Prostate gland (tissue), 2 donors: ENCODE data around the gene NEURL1. TPM values are rescaled to one million over a fixed set of nuclear protein-coding genes. Genes with fewer than 3 reads are reported as not detected.

Experiments used
- DNase-seq: peaks from one replicate; pipeline ENCODE4 v3.0.0-alpha.2; 2019; ENCODE audit warnings: low spot score
- H3K27ac ChIP-seq, 2 donors: fragments of 200-600 bp; sonication (generic); 2 replicates each; pipeline ENCODE4 v1.5.1; 2017 to 2019
- H3K27me3 ChIP-seq: fragments of 200-600 bp; sonication (generic); replicated peaks from 2 replicates; pipeline ENCODE4 v1.5.1; 2019; ENCODE audit not compliant: insufficient read depth
- H3K36me3 ChIP-seq, 2 donors: fragments of 200-600 bp; sonication (generic); 1 replicate in 1 of 2; 2 replicates in 1 of 2; pipeline versions ENCODE4 v1.5.1 to v1.8.1; 2017 to 2019
- H3K4me1 ChIP-seq: fragments of 200-600 bp; sonication (generic); replicated peaks from 2 replicates; pipeline ENCODE4 v1.5.1; 2019
- H3K4me3 ChIP-seq, 2 donors: fragments of 200-600 bp; sonication (generic); 2 replicates each; pipeline ENCODE4 v1.5.1; 2017 to 2019
- H3K9me3 ChIP-seq: fragments of 200-600 bp; sonication (generic); 2 replicates; pipeline ENCODE4 v1.5.1; 2017
- POLR2A ChIP-seq: fragments of 450-650 bp; IDR thresholded peaks from one replicate; pipeline ENCODE4 v1.6.1; 2016; ENCODE audit warnings: antibody characterized with exemption, mild to moderate bottlenecking
- POLR2AphosphoS5 ChIP-seq: sonication (generic); formaldehyde crosslinking; IDR thresholded peaks from one replicate; pipeline ENCODE4 v1.6.1; 2017; ENCODE audit warnings: antibody characterized with exemption
- WGBS: methylation state at CpG from one replicate; pipeline ENCODE4 v1.1.5; 2018; 5-methylcytosine and 5-hydroxymethylcytosine counted together
- intact Hi-C: fragments of 100-400 bp; cut with DNase I; formaldehyde crosslinking; loops from one replicate; pipeline ENCODE4 v1.14.2; 2022
- total RNA-seq, 2 donors: library from RNA; depleted of rRNA; stranded (reverse); fragments of >200 nt; gene quantifications; one replicate each; pipeline ENCODE4 v1.1.0, GENCODE V29; 2016
- TF ChIP-seq, protein P1 (sequence below), 4 experiments: fragments of 200-600 bp in 2 of 4; fragments of 450-650 bp in 2 of 4; sonication (generic) in 2 of 4; IDR thresholded peaks; 1 replicate in 3 of 4; 2 replicates in 1 of 4; pipeline ENCODE4 v1.5.1; 2016 to 2019; ENCODE audit warnings: antibody characterized with exemption in 4 of 4, mild to moderate bottlenecking in 2 of 4, moderate library complexity in 2 of 4

NEURL1 gene
- total RNA-seq, 2 donors from 2014 or later, result 0.96 to 10.5 TPM

DNA sequence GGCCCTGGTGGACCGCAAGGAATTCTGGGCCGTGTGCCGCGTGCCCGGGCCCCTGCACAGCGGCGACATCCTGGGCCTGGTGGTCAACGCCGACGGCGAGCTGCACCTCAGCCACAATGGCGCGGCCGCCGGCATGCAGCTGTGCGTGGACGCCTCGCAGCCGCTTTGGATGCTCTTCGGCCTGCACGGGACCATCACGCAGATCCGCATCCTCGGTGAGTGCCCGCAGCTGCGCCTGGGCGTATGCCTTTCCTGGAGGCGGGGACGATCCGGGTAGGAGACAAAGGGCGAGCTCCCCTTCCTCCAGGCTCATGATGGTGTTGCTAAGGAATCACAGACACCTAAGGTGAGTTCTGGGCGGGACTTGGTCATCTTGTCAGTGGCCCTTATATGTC is 91.5 kb downstream of the NEURL1 start:
- no peak overlapping the region for H3K27ac ChIP-seq
- H3K4me1 ChIP-seq, result no peaks in the 10 kb centered on the region
- DNase-seq, result no peak
- 94% methylated on average over 6 of the region's 32 CpGs for WGBS
- H3K27me3 ChIP-seq, result no peaks in the 10 kb centered on the region
- H3K9me3 ChIP-seq, result no peaks in the 10 kb centered on the region
- intact Hi-C loops, result no loop called here
- no peaks in the 10 kb centered on the region for H3K36me3 ChIP-seq
- TF ChIP-seq, protein P1, sequence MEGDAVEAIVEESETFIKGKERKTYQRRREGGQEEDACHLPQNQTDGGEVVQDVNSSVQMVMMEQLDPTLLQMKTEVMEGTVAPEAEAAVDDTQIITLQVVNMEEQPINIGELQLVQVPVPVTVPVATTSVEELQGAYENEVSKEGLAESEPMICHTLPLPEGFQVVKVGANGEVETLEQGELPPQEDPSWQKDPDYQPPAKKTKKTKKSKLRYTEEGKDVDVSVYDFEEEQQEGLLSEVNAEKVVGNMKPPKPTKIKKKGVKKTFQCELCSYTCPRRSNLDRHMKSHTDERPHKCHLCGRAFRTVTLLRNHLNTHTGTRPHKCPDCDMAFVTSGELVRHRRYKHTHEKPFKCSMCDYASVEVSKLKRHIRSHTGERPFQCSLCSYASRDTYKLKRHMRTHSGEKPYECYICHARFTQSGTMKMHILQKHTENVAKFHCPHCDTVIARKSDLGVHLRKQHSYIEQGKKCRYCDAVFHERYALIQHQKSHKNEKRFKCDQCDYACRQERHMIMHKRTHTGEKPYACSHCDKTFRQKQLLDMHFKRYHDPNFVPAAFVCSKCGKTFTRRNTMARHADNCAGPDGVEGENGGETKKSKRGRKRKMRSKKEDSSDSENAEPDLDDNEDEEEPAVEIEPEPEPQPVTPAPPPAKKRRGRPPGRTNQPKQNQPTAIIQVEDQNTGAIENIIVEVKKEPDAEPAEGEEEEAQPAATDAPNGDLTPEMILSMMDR (IDR thresholded peaks at IDR 0.05), result no peak
- no peak for TF ChIP-seq POLR2A
- no peak for TF ChIP-seq POLR2AphosphoS5
- peak overlapping the region in 1 of 2 donors; percentile 33 for H3K4me3 ChIP-seq

DNA sequence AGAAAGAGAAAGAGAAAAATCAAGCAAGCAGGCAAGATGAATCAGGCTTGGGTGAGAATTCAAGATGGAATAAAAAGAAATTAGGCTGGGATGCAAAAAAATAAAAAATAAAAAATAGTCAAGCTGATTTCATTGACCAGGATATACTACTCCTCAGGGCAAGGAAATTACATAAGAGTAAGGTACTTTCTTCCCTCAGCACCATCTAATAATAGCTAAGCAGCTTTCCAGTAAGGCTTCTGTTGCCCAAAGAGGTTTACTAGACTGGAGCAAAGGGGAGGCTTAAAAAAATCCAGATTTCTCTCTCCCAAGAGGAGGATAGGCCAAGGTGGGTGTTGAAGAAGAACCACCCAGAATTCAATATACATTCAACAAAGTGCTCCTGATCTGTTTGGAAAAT is 93.6 kb downstream of the NEURL1 start:
- no peaks in the 10 kb centered on the region for H3K4me1 ChIP-seq
- H3K27ac ChIP-seq, result no peak overlapping the region
- H3K4me3 ChIP-seq, result no peak overlapping the region
- H3K27me3 ChIP-seq, result no peaks in the 10 kb centered on the region
- intact Hi-C loops, result no loop called here
- TF ChIP-seq POLR2AphosphoS5, result no peak
- TF ChIP-seq, protein P1 (IDR thresholded peaks at IDR 0.05), result no peak
- TF ChIP-seq POLR2A, result no peak
- no peaks in the 10 kb centered on the region for H3K36me3 ChIP-seq
- no peak for DNase-seq
- H3K9me3 ChIP-seq, result no peaks in the 10 kb centered on the region

DNA sequence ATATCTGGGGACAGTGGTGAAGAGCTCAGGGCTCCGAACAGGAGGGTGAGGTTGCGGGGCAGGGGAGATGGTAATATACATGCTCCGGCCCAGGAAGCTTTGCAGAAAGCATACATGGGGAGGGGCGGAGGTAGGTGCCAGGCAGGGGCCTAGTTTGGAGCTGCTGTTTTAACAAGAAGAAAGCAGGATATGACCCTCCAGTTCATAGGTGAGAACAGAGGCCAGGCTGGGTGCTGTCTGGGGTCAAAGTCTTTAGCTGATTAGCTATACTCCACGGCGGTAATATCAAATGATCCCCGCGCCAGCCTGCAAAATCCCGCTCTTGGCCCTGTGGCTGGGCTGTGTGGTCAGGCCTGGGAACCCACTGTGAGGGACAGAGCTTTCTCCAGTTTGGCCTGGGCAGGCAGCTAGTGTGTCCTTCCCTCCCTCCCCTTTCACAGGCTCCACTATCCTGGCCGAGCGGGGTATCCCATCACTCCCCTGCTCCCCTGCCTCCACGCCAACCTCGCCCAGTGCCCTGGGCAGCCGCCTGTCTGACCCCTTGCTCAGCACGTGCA is 95.6 kb downstream of the NEURL1 start:
- Histone ChIP-seq H3K4me1 (no peaks in the 10 kb centered on the region), H3K4me3 (no peak overlapping the region), H3K9me3 (no peaks in the 10 kb centered on the region), H3K36me3 (no peaks in the 10 kb centered on the region), H3K27me3 (no peaks in the 10 kb centered on the region), H3K27ac (no peak overlapping the region)
- 91% methylated on average over 14 of the region's 15 CpGs for WGBS
- no peak for TF ChIP-seq POLR2A
- TF ChIP-seq POLR2AphosphoS5, result no peak
- TF ChIP-seq, protein P1 (IDR thresholded peaks at IDR 0.05), result no peak
- DNase-seq, result no peak
- intact Hi-C loops, result no loop called here

DNA sequence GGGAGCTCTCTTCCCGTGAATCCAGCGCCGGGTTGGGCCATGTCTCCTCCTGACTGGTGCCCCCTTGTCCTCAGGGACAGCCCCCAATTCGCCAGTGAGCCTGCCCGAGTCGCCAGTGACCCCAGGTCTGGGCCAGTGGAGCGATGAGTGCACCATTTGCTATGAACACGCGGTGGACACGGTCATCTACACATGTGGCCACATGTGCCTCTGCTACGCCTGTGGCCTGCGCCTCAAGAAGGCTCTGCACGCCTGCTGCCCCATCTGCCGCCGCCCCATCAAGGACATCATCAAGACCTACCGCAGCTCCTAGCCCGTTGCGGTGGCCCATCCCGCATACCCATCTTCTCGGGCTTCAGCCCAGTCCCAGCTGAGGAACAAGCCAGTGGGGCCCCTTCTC is 96.6 kb downstream of the NEURL1 start:
- H3K36me3 ChIP-seq, result no peaks in the 10 kb centered on the region
- no peak overlapping the region for H3K4me3 ChIP-seq
- no peaks in the 10 kb centered on the region for H3K27me3 ChIP-seq
- 92% methylated on average over 19 of the region's 20 CpGs for WGBS
- intact Hi-C loops, result loop anchor here (5.0 kb wide), 1 partner anchor 173 kb away; no protein-coding TSS in a partner anchor
- DNase-seq, result no peak
- H3K9me3 ChIP-seq, result no peaks in the 10 kb centered on the region
- no peaks in the 10 kb centered on the region for H3K4me1 ChIP-seq
- TF ChIP-seq, protein P1 (IDR thresholded peaks at IDR 0.05), result no peak
- TF ChIP-seq POLR2AphosphoS5 (no peak), POLR2A (no peak)
- H3K27ac ChIP-seq, result no peak overlapping the region

DNA sequence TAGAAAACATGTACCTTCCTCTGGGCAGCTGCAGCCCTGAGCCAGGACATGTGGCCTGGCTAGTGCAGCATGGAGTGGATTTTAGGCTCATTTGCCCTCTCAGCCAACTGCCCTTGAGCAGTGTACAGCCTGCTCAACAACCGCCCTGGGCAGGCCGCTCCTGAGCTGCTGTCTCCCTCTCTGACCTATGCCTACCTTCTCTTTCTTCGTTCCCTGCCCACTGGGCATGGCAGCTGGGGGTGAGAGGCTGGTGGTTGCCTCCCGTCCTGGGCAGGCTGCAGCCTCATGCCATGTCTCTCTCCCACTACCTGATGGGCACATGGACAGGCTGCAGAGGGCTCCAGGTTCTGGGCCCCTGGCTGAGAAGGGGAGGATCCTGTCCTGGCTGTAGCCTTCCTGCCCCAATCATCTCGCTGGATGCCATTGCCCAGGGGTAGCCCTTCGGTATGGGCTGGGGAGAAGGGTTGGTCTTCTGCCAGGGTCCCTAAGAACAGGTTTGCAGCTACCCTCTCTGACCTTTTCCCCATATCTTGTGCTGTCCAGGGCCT is 97.3 kb downstream of the NEURL1 start:
- intact Hi-C loops, result loop anchor here (5.0 kb wide), 1 partner anchor 174 kb away; no protein-coding TSS in a partner anchor
- TF ChIP-seq, protein P1 (IDR thresholded peaks at IDR 0.05), result no peak
- no peak for TF ChIP-seq POLR2A
- no peak for TF ChIP-seq POLR2AphosphoS5
- no peaks in the 10 kb centered on the region for H3K27me3 ChIP-seq
- WGBS, result 91% methylated on average over 6 of the region's 6 CpGs
- no peaks in the 10 kb centered on the region for H3K4me1 ChIP-seq
- no peak overlapping the region for H3K4me3 ChIP-seq
- no peak for DNase-seq
- H3K27ac ChIP-seq, result no peak overlapping the region
- H3K36me3 ChIP-seq, result no peaks in the 10 kb centered on the region
- no peaks in the 10 kb centered on the region for H3K9me3 ChIP-seq
